ENCODE results near the gene PTK7.

Gene PTK7

GRCh38 chr6:43146709-43147688, 70.9 kb downstream of the PTK7 start:
- DNase-seq (ENCODE audit: low spot score), result no peak

GRCh38 chr6:43147691-43148477, 71.8 kb downstream of the PTK7 start:
- DNase-seq (ENCODE audit: low spot score), result no peak

GRCh38 chr6:43149265-43149664, 73.2 kb downstream of the PTK7 start:
- DNase-seq (ENCODE audit: low spot score), result peak; percentile 58

- no peak for DNase-seq (ENCODE audit: low spot score)
Measured at GRCh38 chr6:43150051-43150751, 74.1 kb downstream of the PTK7 start.

- DNase-seq (ENCODE audit: low spot score), result no peak
Measured at GRCh38 chr6:43159599-43159998, 83.5 kb downstream of the PTK7 start.

DNA sequence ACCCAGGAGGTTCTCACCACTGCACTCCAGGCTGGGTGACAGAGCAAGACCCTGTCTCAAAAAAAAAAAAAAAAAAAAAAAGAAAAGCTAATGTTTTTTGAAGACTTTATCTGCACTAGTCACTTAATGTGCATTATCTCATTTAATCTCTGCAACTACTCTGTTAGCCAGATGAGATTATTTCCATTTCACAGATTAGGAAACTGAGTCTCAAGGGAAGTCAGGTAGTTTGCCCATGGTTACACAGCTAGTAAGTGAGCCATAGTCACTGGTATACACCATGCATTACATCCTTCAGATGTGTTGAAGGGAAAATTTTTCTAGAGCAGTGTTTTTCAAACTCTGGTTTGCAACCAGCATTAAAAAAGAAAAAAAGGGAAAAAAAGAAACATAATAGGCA, 87.8 kb downstream of the PTK7 start:
- DNase-seq (ENCODE audit: low spot score), result no peak

DNA sequence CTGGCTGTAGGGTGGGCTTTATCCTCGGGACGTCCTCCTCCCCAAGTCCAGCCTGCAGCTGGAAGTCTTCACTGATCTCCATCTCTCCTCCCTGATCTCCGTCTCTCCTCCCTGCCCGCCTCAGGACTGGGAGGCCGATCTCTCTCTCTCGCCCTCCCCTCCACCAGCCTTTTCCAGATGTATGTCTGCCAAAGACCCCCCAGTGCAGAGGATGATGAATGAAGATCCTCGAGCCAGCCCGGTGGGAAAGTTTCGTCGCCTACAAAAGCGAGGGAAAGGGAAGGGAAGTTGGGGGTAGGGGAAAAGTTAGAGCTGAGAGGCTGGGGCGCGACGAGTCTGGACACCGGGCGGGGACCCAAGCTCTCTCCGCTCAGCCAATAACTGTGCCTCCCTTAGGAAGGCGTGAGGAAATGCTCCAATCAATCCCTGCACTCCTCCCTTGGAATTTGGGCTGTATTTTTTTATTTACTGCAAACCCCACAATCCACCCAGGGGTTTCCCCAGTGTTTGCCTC, 94.4 kb downstream of the PTK7 start:
- DNase-seq (ENCODE audit: low spot score), result peak; percentile 90

- DNase-seq (ENCODE audit: low spot score), result peak; percentile 96
Measured at GRCh38 chr6:43170931-43171706, 95.0 kb downstream of the PTK7 start, which contains the start of gene SRF. TSS of gene SRF (plus strand) at chr6:43171269. CDS start at chr6:43171657, 388 bp downstream.

DNA sequence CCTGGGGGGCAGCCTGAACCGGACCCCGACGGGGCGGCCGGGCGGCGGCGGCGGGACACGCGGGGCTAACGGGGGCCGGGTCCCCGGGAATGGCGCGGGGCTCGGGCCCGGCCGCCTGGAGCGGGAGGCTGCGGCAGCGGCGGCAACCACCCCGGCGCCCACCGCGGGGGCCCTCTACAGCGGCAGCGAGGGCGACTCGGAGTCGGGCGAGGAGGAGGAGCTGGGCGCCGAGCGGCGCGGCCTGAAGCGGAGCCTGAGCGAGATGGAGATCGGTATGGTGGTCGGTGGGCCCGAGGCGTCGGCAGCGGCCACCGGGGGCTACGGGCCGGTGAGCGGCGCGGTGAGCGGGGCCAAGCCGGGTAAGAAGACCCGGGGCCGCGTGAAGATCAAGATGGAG, 95.6 kb downstream of the PTK7 start:
- DNase-seq (ENCODE audit: low spot score), result no peak

GRCh38 chr6:43172104-43173007, 96.2 kb downstream of the PTK7 start:
- DNase-seq (ENCODE audit: low spot score), result no peak

DNA sequence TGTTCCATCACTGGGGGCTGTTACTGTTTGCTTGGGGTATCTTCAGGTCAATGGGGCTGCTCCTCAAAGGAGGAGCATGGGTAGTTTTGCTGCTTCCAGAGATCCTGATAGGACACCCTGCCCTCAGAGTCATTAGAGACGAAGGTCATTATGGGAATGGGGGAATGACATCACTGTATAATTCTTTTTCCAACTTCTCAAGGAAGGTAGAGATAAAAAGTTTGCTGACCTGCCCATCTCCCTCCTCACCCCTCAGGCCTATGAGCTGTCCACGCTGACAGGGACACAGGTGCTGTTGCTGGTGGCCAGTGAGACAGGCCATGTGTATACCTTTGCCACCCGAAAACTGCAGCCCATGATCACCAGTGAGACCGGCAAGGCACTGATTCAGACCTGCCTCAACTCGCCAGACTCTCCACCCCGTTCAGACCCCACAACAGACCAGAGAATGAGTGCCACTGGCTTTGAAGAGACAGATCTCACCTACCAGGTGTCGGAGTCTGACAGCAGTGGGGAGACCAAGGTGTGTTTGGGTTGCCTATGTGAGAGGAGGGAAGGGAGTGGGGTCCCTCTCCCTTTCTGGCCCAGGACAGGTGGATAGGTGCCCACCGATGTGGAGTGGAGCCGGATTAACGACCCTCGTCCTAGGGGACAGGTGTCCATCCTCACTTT, 97.6 kb downstream of the PTK7 start:
- DNase-seq (ENCODE audit: low spot score), result no peak

- peak; percentile 100 for DNase-seq (ENCODE audit: low spot score)
Measured at GRCh38 chr6:43174263-43175112, 98.4 kb downstream of the PTK7 start.

GRCh38 chr6:43175676-43176422, 99.7 kb downstream of the PTK7 start:
- no peak for DNase-seq (ENCODE audit: low spot score)

DNA sequence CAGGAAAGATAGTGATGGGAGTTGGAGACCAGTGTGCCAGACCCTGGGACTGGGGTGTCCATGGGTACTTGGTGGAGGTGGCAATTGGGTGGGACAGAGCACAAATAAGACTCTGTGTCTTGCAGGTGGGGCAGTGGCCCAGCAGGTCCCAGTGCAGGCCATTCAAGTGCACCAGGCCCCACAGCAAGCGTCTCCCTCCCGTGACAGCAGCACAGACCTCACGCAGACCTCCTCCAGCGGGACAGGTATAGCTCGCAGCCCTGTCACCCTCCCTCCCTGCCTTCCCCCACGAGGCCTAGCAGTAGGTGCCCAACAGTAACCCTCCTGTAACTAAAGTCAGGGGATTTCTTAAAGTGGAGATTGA, 100.3 kb downstream of the PTK7 start:
- no peak for DNase-seq (ENCODE audit: low spot score)

DNA sequence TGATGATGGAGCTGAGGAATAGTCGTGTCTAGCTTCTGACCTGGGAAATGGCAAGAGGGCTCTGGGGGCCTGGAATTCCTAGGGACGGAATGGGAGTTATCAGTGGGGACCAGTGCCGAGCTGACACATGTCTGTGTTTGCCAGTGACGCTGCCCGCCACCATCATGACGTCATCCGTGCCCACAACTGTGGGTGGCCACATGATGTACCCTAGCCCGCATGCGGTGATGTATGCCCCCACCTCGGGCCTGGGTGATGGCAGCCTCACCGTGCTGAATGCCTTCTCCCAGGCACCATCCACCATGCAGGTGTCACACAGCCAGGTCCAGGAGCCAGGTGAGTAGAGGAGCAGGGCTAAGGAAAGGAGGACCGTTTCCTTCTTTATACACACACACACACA, 102.0 kb downstream of the PTK7 start:
- no peak for DNase-seq (ENCODE audit: low spot score)

GRCh38 chr6:43178951-43179830, 103.1 kb downstream of the PTK7 start:
- DNase-seq (ENCODE audit: low spot score), result no peak

DNA sequence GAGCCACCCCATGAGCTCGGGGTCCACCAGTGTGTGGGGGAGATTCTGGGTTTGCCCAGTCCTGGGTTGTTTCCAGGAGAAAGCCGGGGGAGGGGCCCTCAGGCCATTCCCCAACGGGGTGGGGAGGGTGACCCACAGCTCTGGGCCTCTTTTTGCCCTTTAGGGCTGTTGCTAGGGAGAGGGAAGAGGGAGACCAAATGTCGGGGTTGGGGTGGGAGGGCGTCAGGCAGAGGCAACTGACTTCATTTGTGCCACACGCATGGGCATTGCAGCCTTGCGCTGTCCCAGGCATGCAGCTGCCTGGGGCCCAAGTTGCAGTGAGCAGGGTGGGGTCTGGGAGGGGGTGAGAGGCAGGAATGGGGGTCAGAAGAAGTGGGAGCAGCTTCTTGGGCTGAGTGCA, 103.9 kb downstream of the PTK7 start:
- no peak for DNase-seq (ENCODE audit: low spot score)

Measured in AG08395 (cell line).